ENCODE measurements around the gene RAPGEF4.

GRCh38 chr2:172894689-172895387, 159.2 kb downstream of the RAPGEF4 start:
- TF ChIP-seq SRF (IDR thresholded peaks at IDR 0.05; ENCODE audit: low read depth) (no peak), MAX (IDR thresholded peaks at IDR 0.05) (no peak), CEBPB (IDR thresholded peaks at IDR 0.05; ENCODE audit: low read depth) (no peak)
